Large intestine (tissue), 3 donors: Measurements from ENCODE around the gene TRPC5OS. TPM values are rescaled to one million over a fixed set of nuclear protein-coding genes. Genes with fewer than 3 reads are reported as not detected.

Experiments used
- DNase-seq, 2 donors: peaks; one replicate each; pipeline versions ENCODE4 v3.0.0 to v3.0.0-alpha.2; 2013
- H3K27ac ChIP-seq: one replicate; pipeline ENCODE4 v1.5.1; 2013; ENCODE audit warnings: low read length
- H3K27me3 ChIP-seq: 2 replicates; pipeline ENCODE4 v1.6.1; 2013; ENCODE audit warnings: low read length; ENCODE audit not compliant: control insufficient read depth, insufficient read depth
- H3K36me3 ChIP-seq: 2 replicates; pipeline ENCODE4 v1.6.1; 2013; ENCODE audit warnings: low read length; ENCODE audit not compliant: control insufficient read depth, insufficient read depth
- H3K4me1 ChIP-seq: one replicate; pipeline ENCODE4 v1.6.1; 2013; ENCODE audit warnings: low read length; ENCODE audit not compliant: control insufficient read depth, insufficient read depth
- H3K4me3 ChIP-seq: one replicate; pipeline ENCODE4 v1.5.1; 2013; ENCODE audit warnings: low read length
- H3K9me3 ChIP-seq: one replicate; pipeline ENCODE4 v1.6.1; 2013; ENCODE audit warnings: mild to moderate bottlenecking, low read depth, low read length, moderate library complexity; ENCODE audit not compliant: control insufficient read depth
- WGBS: methylation state at CpG from one replicate; pipeline ENCODE4 v1.1.5; 2013; ENCODE audit warnings: low lambda C conversion rate; ENCODE audit not compliant: insufficient coverage; 5-methylcytosine and 5-hydroxymethylcytosine counted together
- polyA plus RNA-seq: library from polyadenylated mRNA; unstranded; fragments of 120-200 nt; gene quantifications from one replicate; pipeline ENCODE4 v1.2.1, GENCODE V29; 2013

TRPC5OS gene
- polyA plus RNA-seq, 1 donor: not detected

DNA sequence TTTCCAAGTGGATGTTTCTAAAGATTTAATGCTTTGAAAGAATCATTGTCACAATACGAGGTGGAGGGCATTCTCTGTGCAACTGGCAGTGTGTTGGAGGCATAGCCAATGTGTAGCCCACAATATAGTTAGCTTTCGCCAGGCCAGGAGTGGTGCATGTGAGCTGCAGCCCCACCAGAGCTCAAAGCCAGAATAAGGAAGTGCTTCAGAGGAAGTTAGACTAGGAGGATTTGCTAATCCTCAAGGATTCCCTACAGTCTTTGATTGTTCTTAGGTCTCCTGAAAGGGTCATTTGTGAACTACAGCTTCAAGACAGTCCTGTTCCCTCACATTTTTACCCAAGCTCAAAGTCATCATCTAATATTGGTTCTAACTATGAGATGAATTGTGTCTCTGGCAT is 16.4 kb downstream of the TRPC5OS start:
- no peaks in the 10 kb centered on the region for H3K9me3 ChIP-seq
- H3K4me1 ChIP-seq: no peaks in the 10 kb centered on the region
- no peak overlapping the region for H3K4me3 ChIP-seq
- H3K27me3 ChIP-seq: no peaks in the 10 kb centered on the region
- no peaks in the 10 kb centered on the region for H3K36me3 ChIP-seq
- WGBS: no CpG with 5 or more reads among the region's 2 CpGs
- DNase-seq: no peak
- no peak overlapping the region for H3K27ac ChIP-seq

DNA sequence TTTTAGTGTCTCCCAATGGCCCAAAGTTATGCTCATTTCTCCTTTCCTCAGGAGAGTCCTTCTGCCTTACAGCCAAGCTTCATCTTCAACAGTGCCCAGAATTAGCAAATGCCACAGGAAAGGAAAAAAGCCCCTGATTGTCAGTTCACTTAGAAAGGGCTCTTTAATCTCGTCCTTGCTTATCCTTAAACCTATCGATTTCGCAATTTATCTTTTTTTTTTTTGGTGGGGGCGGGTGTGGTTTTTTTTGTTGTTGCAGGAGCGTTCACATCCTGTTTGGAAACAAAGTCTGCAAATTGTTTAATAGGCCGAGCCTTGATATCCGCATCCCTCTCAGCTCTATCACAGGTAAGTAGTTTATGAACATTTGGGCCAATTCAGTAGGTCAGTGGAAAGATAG is 20.2 kb downstream of the TRPC5OS start:
- Histone ChIP-seq H3K4me1 (no peaks in the 10 kb centered on the region), H3K36me3 (no peaks in the 10 kb centered on the region), H3K27me3 (no peaks in the 10 kb centered on the region), H3K4me3 (no peak overlapping the region), H3K27ac (no peak overlapping the region), H3K9me3 (no peaks in the 10 kb centered on the region)
- WGBS: no CpG with 5 or more reads among the region's 7 CpGs
- DNase-seq: no peak

DNA sequence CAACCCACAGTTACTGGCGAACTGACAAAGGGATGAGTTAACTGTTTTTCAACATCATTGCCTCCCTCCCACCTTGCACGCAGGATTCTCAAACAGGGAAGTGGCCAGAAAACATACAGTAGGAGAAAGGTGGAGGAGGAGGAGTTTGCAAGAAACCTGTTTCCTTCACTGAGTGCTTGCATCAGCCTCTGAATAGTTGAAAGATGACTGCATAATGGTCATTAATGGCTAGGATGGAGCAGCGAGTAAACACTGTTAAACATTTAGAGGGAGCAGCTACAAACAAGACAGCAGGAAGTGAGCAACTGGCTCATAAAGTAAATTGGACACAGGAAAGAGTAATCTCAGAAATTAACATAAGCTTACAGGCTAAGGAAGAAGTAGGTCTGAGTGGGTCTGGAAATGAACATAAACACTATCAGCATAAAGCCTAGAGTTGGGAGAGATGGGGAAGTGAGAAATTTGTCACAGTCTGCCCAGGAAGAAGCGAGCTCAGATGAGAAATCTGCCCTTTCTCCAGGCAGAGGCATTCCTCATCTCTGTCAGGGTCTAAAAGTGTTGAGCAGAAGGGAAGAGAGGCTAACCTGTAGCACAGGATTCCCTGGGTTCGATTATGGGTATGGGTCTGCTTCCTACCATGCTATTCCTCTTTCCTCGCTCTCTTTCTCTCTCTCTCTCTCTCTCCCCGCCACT is 38.6 kb downstream of the TRPC5OS start:
- H3K4me3 ChIP-seq: no peak overlapping the region
- no peak overlapping the region for H3K27ac ChIP-seq
- H3K4me1 ChIP-seq: no peaks in the 10 kb centered on the region
- no peaks in the 10 kb centered on the region for H3K27me3 ChIP-seq
- peak in 1 of 2 donors; percentile 6 for DNase-seq
- H3K36me3 ChIP-seq: no peaks in the 10 kb centered on the region
- WGBS: 94% methylated on average over 2 of the region's 7 CpGs
- no peaks in the 10 kb centered on the region for H3K9me3 ChIP-seq

DNA sequence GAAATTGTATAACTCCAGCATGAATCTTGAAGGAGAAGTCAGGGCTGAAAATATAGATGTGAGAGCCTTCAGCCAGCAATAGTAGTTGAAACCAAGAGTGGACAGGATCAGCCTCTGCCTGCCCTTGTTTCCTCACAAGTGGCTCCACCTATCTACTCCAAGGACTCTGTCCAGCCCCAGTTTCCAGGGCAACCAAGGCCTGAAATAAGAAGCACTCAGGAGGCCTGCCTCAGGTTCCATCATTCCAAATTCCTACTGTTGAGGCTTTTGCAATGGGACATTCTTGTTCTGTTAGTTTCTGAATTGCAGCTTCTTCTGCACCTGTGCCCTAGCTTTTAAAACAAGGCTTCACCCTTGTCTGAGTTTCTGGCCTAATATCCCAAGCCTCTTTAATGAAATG is 41.6 kb downstream of the TRPC5OS start:
- Histone ChIP-seq H3K9me3 (no peaks in the 10 kb centered on the region), H3K4me1 (no peaks in the 10 kb centered on the region), H3K36me3 (no peaks in the 10 kb centered on the region), H3K4me3 (no peak overlapping the region), H3K27me3 (no peaks in the 10 kb centered on the region), H3K27ac (no peak overlapping the region)
- no peak for DNase-seq

DNA sequence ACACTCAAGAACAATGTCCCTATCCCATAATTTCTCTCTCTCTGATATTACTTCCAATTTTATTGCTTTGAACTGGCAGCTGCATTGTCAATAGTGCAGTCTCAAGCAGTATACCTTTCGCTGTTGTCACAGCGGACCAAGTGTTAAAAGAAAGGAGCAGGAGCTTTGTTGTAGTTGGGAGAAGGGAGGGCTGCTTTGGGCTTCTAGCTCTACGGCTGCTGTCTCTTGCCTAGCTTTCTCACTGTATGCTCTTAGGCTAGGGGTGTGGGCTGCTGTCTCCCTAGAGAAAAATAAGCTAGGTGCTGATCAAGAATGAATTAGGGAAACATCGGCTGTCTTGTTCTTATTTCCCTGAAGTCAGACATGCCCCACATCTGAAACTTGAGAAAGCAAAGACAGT is 52.5 kb downstream of the TRPC5OS start:
- Histone ChIP-seq H3K9me3 (no peaks in the 10 kb centered on the region), H3K27me3 (no peaks in the 10 kb centered on the region)

More for the DNA sequence above, 52.5 kb downstream of the TRPC5OS start:
- no peak for DNase-seq
- no CpG with 5 or more reads among the region's 4 CpGs for WGBS
- Histone ChIP-seq H3K36me3 (no peaks in the 10 kb centered on the region), H3K27ac (no peak overlapping the region), H3K4me1 (no peaks in the 10 kb centered on the region), H3K4me3 (no peak overlapping the region)

Other genes with a start within 250 kb of the TRPC5OS start
- gene ALG13, start 195.0 kb upstream of the TRPC5OS start, polyA plus RNA-seq: 59.7 TPM
- 0.01 TPM for gene TRPC5, start 206.6 kb downstream of the TRPC5OS start, polyA plus RNA-seq
- not detected for gene RTL4, start 206.8 kb downstream of the TRPC5OS start, polyA plus RNA-seq